LNCAP (cell line): ENCODE measurements around the gene APOL2.

ENCODE experiments used
- CTCF ChIP-seq: fragments of 450-650 bp; IDR thresholded peaks from 2 replicates; pipeline ENCODE4 v1.5.1; 2017; ENCODE audit warnings: mild to moderate bottlenecking

The APOL2 gene

GRCh38 chr22:36252754-36253522 lies 13.6 kb upstream of the APOL2 start, which contains the start of gene APOL1:
APOL1 (plus strand) TSS chr22:36253133; CDS start chr22:36254956, 1,823 bp downstream.
- TF ChIP-seq CTCF = no peak

- no peak for TF ChIP-seq CTCF
Measured at GRCh38 chr22:36249160-36249559, 9.8 kb upstream of the APOL2 start.

GRCh38 chr22:36247955-36248354 lies 8.6 kb upstream of the APOL2 start:
- TF ChIP-seq CTCF = no peak

- no peak for TF ChIP-seq CTCF
Measured at GRCh38 chr22:36246718-36247117, 7.4 kb upstream of the APOL2 start.

GRCh38 chr22:36245805-36246356 lies 6.6 kb upstream of the APOL2 start:
- no peak for TF ChIP-seq CTCF

GRCh38 chr22:36244522-36245391 lies 5.4 kb upstream of the APOL2 start:
- TF ChIP-seq CTCF = no peak

GRCh38 chr22:36243986-36244385 lies 4.7 kb upstream of the APOL2 start:
- TF ChIP-seq CTCF = no peak
